CD1c-positive myeloid dendritic cell (primary cell): ENCODE measurements around the gene HLA-DOB.

Experiments used
- DNase-seq: peaks from one replicate; pipeline ENCODE4 v3.0.0-alpha.2; 2016; ENCODE audit errors: extremely low spot score

The HLA-DOB gene

DNA sequence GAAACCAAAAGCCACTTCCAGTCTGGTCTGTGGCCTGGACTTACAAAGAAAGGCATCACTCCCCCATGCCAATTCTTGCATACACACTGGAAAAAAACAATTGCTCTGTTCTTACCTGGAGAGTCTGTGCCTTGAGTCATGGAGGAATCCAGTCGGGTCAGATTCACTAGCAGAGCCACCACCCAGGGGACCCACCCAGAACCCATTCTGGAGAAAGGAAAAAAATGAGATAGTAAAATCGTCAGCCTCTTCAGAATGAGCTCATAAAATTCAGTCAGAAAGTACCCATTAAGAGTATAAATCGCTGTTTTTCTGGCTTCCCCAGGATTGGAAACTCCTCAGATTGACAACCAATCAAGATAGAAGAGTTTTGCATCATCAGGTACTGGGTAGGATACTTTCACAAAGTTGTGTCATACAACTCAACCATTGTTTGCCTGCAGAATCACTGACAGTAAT lies at the start of gene HLA-DOB:
Gene HLA-DOB, minus strand, starts transcription at position 257 of the 459 bp plus-strand sequence. Its CDS starts 51 bp downstream, at position 206.
- peak; percentile 68 for DNase-seq

DNA sequence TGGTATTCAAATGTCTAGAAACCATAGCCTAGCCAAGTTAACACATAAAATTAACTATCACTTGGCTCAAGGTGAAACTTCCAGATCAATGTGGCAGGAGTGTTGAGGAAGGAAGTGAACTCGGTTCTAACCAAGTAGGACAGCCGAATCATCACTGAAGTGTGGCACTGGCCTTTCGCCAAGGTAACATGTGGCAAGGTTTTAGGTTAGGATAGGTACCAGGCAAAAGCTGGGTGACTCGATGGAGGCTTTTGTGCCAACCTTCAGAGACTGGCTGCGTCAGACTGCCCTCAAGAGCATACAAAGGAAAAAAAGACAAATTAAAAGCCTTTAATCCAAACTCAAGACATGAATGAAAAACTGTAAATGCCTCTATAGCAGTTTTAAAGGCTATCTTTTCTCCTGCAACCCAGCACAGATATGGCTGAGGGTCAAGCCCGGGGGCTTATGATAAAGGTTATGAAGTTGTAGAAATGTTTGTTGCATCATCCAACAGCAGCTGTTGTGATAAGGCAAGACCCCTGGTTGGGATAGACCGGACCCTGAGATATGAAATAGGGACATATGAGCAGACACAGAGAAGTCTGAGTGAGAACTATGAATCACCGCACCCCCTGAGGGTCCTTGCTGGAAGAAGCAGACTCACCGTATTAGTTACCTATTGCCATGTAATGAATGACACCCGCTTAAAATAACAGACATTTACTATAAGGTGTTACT lies 49.1 kb upstream of the HLA-DOB start:
- DNase-seq, result no peak

DNA sequence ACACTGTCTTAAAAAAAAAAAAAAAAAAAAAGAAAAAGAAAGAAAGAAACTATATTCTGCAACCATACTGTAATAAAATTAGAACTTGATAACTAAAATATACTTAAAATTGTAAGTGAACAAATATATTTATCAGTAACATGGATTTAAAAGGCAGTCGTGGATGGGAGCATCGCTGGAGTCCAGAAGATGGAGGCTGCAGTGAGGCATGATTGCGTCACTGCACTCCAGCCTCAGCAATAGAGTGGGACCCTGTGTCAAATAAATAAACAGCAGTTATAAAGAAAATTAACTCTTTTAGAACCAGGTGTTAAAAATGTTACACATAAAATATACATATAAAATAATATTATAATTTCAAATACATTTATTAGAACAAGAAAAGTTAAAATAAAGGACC lies 45.9 kb upstream of the HLA-DOB start:
- DNase-seq, result no peak

DNA sequence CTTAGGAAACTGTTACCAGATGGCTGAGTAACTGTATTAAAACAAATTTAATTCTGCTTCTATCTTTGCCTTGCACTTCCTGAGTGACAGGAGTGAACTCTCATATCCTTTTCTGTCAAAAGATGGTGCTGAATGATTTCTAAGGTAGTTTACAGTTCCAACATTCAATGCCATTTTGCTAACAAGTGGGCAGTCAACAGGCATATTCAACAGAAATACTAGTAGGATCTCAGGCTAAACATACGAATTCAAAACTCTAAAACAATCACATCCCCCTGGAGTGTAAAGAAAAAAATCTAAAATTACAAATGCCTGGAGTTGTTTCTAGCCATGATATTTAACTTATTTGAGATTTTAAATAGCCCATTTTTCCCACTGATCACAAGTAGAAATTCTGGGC lies 43.9 kb upstream of the HLA-DOB start:
- DNase-seq, result no peak

DNA sequence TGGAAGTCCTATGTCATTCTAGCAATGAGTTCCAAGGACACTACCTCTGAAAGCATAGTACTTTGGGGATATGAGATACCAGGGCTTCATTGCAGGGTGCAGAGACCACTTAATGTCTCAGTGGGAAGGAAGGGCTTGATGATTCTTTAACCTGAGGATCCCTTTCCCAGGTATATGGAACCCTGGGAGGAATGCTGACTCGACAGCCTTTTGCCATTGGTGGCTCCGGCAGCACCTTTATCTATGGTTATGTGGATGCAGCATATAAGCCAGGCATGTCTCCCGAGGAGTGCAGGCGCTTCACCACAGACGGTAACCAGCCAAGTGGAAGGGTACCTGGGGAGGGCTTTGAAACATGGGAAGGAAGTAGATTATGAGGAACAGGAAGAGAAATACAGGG lies 41.4 kb upstream of the HLA-DOB start:
- no peak for DNase-seq

DNA sequence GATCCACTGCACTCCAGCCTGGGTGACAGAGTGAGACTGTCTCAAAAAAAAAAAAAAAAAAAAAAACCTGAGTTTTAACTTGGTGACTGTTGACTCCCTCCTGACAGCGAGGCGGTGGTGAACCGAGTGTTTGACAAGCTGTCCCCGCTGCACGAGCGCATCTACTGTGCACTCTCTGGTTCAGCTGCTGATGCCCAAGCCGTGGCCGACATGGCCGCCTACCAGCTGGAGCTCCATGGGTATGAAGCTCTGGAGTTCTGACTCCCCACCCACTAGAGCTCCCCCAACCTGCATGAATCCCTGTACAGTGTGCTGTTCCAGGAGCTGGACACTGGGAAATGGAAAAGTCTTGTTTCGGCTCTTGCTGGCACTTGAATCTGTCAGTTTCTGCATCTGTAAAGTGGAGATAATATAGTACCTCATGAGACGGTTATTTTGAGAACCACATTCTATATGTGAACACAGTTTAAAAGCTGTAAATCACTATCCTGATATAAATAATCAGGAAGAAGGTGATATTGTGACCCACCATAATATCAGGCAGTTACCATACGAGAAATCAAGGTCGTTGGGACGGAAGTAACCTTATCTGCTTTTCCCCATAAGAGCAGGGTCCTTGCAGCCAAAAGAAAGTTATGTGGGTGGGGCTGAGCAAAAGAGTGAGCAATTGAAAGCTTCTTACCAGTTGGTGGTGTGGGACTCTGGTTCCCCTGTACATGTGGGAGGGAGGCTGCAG lies 40.5 kb upstream of the HLA-DOB start:
- no peak for DNase-seq

DNA sequence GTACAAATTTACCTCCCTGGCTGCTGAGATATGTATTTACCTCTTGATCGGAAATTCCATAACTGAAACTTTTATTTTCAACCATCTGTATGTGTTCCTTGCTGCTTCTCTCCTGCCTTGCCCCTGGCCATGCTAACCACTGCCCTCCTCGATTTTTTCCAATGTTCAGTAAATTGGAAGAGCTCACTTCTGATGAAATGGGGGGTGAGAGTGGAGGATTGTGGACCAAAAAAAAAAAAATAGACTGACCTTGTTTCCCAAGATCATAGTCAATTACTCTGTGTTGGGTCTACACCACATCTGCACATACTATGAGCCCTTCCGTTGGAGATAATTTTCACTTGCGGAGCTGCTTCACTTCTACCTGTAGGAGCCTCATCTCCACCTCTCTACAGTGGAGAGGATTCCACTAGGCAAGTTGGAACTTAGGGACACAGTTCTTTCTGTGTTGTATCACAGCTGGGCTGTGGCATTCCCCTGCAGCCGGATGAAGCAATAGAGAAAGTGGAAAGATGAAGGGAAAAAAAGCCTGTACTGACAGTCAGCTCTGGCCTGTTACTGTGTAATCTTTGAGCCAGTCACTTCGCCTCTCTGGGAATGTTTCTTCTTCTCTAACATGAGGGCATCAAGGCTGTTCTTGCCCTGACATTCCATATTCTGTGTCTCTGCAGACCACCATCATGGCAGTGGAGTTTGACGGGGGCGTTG lies 38.8 kb upstream of the HLA-DOB start:
- no peak for DNase-seq

DNA sequence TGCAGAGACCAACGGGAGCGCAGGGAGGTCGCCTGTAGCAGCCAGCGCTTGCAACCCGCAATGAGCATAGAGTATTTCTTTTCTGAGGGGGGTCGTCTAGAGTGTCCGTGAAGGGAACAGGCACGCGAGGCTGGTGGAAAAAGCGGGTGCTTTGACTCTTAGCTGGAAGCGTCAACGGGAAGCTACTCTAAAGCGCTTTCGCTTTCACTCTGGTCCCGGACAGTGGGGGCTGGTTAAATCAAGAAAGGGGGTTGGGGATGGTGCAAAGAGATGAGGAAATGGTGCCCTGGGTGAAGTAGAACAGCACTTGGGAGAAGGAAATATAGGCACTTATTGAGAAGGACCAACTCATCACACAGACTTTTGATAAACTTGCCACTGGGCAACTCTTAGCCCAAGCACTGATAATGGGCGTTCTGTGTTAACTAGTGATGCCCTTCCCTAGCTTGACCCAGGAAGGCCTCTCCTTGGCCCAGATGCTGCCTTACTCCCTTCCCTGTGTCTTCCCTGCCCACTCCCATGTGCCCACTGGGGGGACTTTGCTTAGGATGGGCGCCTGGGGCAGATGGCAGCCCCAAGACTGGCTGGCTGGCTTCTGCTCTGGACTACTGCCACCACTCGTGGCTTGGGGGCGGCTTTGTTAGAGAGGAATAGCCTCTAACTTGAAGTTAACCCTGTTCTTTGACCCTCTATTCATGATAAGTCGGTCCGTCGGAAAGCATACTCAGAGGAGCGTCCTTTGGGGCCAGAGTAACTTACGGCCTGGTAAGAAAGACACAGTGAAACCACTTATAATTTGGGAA lies 37.8 kb upstream of the HLA-DOB start:
- peak; percentile 67 for DNase-seq

DNA sequence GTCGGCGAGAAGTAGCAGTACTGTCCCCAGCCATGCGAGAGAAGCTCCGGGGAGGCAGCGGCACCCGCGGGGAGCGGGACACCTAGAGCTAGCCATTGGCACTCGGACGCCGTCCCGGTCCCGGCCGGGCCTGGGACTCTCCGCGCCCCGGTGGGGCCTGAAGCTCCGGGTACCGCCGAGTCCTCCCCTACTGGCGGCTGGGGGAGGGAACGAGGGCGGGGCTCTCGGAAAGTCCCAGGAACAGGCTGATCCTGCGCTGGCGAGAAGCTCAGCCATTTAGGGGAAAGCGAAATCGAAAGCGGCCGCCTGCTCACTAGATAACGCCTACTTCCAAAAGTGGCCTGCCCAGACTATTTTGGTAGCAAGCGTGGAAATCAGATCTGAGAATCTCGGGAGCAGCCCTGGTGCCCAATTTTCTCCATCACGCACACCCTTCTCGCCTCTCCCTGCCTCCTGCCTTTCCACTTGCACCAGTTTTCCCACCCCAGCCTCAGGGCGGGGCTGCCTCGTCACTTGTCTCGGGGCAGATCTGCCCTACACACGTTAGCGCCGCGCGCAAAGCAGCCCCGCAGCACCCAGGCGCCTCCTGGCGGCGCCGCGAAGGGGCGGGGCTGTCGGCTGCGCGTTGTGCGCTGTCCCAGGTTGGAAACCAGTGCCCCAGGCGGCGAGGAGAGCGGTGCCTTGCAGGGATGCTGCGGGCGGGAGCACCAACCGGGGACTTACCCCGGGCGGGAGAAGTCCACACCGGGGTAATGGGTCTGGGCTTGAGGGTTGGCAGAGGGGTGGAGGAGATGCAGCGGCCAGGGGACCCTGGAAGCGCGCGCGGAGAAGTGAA lies 37.0 kb upstream of the HLA-DOB start, which contains the start of the genes PSMB9 and TAP1:
Gene PSMB9, plus strand, starts transcription at position 652 of the 835 bp plus-strand sequence. Its CDS starts 38 bp downstream, at position 690.
Gene TAP1, minus strand, starts transcription at position 164 of the 835 bp plus-strand sequence. Its CDS starts 68 bp downstream, at position 96.
- peak; percentile 97 for DNase-seq

DNA sequence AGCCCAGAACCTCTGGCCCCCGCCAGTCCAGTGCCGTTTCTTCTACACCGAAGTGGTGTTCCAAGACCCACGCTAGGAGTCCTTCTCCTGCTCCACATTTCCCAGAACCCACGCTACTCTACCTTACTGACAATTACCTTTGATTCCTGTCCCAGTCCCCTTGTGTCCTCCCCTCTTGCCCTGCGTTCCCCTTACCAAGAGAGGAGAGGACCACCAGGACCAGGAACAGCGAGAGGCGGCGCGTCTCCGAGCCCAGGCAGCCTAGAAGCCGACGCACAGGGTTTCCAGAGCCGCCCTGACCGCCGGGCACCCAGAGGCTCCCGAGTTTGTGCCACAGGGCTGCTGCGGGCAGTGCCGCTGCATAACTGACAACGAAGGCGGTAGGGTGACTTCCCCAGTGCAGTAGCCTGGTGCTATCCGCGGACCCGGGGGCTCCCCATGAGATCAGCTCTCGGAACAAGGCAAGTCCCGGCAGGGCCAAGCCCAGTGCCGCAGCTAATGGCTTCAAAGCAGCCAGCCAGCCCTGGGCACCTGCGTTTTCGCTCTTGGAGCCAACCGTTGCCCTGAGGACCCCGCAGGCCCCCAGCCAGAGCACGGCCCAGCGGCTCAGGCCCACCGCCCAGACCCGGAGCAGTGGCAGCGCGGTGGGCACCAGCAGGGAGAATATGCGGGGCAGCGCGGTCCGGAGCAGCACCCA lies 36.2 kb upstream of the HLA-DOB start:
- peak; percentile 62 for DNase-seq

DNA sequence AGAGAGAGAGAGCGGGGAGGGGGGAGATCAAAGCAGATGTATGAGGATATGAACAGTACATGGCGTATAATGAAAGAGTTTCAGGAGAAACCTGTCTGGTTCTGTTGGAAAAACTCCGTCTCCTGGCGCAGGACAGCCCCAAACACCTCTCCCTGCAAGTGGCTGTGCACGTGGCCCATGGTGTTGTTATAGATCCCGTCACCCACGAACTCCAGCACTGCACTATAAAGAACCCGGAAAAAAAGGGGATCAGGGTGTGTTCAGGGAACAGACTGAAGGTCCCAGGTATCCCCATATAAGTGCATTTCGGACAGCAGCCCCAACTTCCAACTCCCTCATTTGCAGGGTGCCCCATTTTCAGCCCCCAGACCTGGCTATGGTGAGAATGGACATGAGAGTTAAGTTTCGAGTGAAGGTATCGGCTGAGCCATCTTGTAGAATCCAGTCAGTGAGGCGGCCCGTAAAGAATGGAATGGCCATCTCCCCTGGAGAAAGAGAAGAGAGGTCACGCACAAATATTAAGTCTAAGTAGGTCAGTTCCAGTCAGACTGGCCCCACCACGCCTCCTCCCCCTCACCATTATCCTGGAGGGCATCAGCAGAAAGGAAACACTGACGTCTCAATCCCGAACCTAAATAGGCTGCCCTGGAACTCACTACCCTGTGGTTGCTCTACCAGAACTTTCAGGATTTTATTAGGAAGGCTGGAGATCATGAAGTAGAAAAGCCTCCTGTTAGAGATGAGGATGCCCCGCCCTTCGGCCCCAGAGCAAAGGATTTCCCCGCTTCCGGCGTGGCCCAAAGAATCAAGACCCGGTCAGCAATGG lies 35.4 kb upstream of the HLA-DOB start:
- no peak for DNase-seq

DNA sequence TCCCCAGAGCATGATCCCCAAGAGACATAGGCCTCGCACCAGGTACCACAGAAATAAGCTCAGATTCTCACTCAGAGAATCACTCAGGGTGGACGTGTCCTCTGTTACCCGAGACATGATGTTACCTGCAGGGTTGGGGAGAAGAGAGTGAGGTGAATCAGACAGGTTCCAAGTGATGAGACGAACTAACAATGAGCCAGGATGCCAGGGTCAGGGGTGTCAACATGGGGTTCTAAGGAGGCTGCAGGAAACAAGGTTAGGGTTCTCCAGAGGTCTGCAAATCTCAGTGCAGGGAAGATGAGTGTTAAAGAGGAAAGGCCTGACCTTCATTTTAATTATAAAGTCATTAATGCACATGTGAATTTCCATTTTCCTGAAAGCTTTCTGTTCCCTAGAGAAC lies 34.2 kb upstream of the HLA-DOB start:
- no peak for DNase-seq

DNA sequence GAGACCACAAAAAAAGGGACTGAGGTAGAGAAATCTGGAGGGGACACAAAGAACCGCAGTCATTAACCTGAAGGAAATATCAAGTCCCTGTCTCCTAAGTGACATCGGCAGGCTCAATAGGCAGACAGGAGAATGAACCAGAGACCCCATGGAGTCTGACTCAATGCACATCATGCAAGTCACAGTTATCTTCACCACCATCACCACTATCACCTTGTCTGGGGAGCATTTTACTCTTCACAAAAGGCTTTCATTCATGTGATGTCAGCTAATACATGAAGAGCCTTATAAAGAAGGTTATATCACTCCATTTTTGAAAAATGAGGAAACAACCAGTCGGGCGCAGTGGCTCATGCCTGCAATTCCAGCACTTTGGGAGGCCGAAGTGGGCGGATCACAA lies 32.3 kb upstream of the HLA-DOB start:
- no peak for DNase-seq

DNA sequence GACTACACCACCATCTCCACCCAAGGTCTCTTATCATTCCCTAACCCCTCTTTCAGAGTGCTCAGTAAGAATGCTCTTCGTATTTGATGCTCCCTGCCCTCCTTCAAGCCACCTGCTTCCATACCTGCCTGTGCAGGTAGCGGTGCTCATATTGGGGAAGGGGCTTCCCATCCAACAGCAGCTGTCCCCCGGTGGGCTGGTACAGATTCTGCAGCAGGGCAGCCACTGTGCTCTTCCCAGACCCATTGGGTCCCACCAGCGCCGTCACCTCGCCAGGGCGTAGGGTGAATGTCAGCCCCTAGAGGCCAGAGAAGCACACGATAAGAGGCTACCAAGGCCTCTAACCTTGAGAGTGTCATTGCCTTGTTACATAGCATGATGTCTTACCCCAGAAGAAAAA lies 31.0 kb upstream of the HLA-DOB start:
- DNase-seq, result no peak

DNA sequence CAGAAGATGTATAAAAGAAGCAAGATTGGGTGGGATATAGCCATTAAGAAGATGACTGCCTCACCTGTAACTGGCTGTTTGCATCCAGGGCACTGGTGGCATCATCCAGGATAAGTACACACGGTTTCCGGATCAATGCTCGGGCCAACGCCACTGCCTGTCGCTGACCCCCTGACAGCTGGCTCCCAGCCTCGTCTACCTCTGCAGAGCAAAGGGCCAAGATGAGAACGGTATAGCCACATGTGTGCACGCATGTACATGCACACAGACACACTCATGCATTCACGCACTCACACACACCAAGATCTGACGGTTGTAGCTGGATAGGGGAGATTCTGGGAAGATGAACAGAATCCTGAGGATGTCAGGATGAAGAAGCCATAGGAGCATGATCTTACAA lies 30.2 kb upstream of the HLA-DOB start:
- no peak for DNase-seq

DNA sequence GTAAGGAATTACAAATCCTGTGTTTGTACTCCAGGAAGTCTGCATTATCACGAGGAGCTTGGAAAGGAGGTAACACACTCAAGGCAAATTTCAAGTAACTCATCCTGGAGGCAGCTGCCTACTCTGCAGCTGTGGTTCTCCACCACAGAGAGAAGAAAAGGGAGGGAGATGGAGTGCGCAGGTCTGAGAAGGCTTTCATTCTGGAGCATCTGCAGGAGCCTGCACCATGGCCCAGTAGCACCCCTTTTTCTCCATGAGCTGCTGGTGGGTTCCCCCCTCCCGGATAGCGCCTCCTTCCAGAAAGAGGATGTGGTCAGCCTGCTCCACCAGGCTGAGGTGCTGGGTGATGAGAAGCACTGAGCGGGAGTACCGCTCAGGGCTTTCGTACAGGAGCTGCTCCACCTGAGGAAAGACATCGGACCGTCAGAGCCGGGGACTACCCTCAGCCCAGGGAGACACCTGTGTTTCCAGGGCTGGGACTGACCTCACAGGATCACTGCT lies 28.6 kb upstream of the HLA-DOB start:
- peak; percentile 56 for DNase-seq

DNA sequence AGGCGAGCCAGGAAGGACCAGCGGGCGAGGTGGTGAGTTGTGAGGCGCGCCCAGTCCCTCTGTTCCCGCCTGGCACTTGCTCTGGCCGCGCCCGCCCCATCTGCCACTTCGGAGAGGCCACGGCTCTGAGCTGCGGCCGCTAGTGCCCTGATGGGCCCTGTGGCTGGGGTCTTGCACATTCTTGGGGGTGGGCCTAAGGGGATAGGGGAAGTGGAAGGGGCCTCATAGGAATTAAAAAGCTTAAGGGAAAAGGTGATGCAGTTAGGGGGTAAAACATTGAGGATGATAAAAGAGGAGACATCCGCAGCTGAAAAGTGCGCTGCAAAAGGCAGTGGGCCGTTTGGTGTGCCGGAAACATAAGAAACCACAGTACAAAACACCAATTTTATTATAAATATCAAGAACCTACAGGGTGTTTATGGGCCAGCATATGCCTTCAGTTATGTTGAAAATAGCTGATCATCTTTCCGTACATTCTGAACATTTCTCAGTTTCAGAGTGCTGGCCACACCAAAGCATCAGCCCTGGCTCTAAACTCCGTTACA lies 28.1 kb upstream of the HLA-DOB start:
- no peak for DNase-seq

DNA sequence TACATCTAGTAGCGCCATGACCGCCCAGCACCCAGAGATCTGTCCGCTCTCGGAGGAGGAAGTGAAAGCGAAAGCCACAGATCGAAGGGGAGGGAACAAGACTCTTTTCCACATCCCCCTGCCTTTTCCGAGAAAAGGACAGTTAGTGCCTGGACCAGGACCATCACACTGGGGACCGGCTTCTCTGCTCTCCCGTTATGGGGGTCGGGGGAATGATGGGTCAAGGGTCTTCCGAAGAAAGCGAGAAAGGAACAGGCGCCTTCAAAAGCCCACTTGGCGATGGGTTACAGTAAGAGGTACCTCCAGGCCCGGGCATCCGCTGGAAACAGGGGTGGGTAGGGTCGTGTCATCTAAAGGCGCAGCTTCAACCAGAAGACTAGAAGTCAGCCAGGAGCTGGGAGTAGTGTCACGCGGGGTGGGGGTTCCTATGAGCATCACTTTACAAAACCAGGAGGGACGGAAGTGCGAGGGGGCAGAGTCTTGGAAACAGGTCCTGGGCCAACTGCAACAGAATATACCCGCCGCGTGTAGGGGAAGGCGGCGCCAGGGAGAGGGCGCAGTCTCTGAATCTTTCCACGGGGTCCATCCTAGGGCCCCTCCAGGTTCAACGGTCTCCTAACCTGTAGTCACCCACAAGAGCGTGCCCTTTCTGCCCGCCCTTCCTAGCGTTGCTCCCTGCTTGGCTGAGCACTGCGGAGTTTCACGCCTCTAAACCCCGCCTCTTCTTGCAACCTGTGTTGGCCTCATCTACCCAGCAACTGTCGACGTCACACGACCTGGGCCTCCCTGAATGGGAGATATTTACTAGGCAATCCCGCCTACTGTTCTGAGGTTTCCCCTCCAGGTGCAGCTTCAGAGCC lies 27.4 kb upstream of the HLA-DOB start, which contains the start of gene PSMB8:
Gene PSMB8, minus strand, starts transcription at position 69 of the 860 bp plus-strand sequence. Its CDS starts 51 bp downstream, at position 18.
- DNase-seq, result peak; percentile 98
